SK-N-SH treated with all-trans-retinoic acid at 6 μM for 48 hours (cell line): Measurements from ENCODE around the gene FBXW10B.

ENCODE experiments used
- GLIS3 ChIP-seq: fragments of 250-450 bp; sonication (Bioruptor Pico); IDR thresholded peaks from 2 replicates; pipeline ENCODE4 v1.5.0; 2020; ENCODE audit warnings: mild to moderate bottlenecking, moderate library complexity
- PATZ1 ChIP-seq: fragments of 250-450 bp; sonication (Bioruptor Pico); IDR thresholded peaks from 2 replicates; pipeline ENCODE4 v1.8.0; 2020; ENCODE audit warnings: mild to moderate bottlenecking, moderate library complexity, borderline replicate concordance
- SNAI2 ChIP-seq: fragments of 250-450 bp; sonication (Bioruptor Pico); IDR thresholded peaks from 2 replicates; pipeline ENCODE4 v1.5.0; 2020; ENCODE audit warnings: mild to moderate bottlenecking, moderate library complexity
- TSHZ2 ChIP-seq: fragments of 250-450 bp; sonication (Bioruptor Pico); IDR thresholded peaks from 2 replicates; pipeline ENCODE4 v1.5.0; 2020; ENCODE audit warnings: mild to moderate bottlenecking, moderate library complexity
- ZFP3 ChIP-seq: fragments of 250-450 bp; sonication (Bioruptor Pico); IDR thresholded peaks from 2 replicates; pipeline ENCODE4 v1.5.0; 2020; ENCODE audit warnings: mild to moderate bottlenecking, moderate library complexity
- ZFP30 ChIP-seq: fragments of 450-650 bp; formaldehyde crosslinking; IDR thresholded peaks from 2 replicates; pipeline ENCODE4 v1.5.0; 2022; ENCODE audit warnings: mild to moderate bottlenecking, moderate library complexity
- ZNF70 ChIP-seq: fragments of 450-650 bp; formaldehyde crosslinking; IDR thresholded peaks from 2 replicates; pipeline ENCODE4 v1.5.0; 2020; ENCODE audit warnings: mild to moderate bottlenecking, moderate library complexity

- TF ChIP-seq ZNF70 (CRISPR knock-in tag) (no peak), PATZ1 (CRISPR knock-in tag) (no peak), SNAI2 (CRISPR knock-in tag) (no peak), ZFP3 (CRISPR knock-in tag) (no peak), GLIS3 (CRISPR knock-in tag) (no peak), TSHZ2 (CRISPR knock-in tag) (no peak), ZFP30 (no peak)
Observed at GRCh38 chr17:15659663-15660062, 40.2 kb upstream of the FBXW10B start.
